SK-N-MC (cell line): ENCODE measurements around the gene GFER.

Experiments
- EZH2 ChIP-seq: fragments of 200-600 bp; sonication (generic); IDR thresholded peaks from one replicate; pipeline ENCODE4 v1.6.1; 2017; ENCODE audit warnings: antibody characterized with exemption
- POLR2AphosphoS5 ChIP-seq: IDR thresholded peaks from 2 replicates; pipeline ENCODE4 v1.6.1; 2012; ENCODE audit warnings: mild to moderate bottlenecking, low read depth, low read length, borderline replicate concordance

DNA sequence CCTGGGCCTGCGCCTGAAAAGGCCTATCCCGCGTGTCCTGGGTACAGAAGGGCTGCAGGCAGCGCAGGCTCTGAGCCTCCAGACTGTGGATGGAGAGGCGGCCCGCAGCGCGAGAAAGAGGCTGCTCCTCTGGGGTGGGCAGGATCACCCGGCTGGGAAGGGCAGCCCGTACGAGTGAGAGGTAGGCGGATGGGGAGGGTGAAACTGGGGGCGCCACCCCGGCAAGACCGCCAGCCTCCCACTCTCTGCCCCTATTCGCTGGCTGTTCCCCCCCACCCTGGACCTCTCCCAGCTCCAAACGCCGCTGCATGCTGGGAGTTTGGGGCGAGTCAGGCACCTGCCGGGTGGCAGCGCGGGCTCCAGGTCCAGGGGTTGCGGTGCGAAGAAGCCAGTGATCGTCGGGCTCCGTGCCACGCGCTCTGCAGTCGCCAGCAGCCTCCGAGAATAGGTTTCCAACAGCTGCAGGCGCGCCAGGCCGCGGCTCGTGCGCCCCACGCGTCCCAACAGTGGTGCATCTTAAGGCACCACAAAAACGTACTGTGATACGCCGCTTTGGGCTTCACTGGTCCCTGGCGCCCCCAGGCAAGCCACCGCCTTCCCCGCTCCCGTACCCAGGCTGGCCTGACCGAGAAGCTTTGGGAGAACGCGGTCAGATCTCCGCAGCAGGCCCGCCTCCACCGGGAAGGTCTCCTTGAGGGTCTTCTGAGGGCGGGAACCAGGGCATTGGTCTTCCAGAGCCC is 3.8 kb upstream of the GFER start:
- TF ChIP-seq POLR2AphosphoS5 (no peak), EZH2 (no peak)
